K562 (cell line): ENCODE measurements around the gene PIGL. TPM values are rescaled to one million over a fixed set of nuclear protein-coding genes. Genes with fewer than 3 reads are reported as not detected.
A peak's percentile ranks its signal among the peaks of the same experiment; 100 is the strongest.

ENCODE experiments used
- CUX1 ChIP-seq: fragments of 200-800 bp; sonication (Bioruptor generic); IDR thresholded peaks from 2 replicates; pipeline ENCODE4 v1.6.1; 2016; ENCODE audit warnings: missing genetic modification characterization, missing compliant biosample characterization
- ELF2 ChIP-seq: fragments of 250-450 bp; sonication (Bioruptor Pico); IDR thresholded peaks from 2 replicates; pipeline ENCODE4 v1.5.0; 2021; ENCODE audit warnings: mild to moderate bottlenecking
- FOXA1 ChIP-seq: fragments of 450-650 bp; IDR thresholded peaks from 2 replicates; pipeline ENCODE4 v1.6.1; 2016; ENCODE audit warnings: mild to moderate bottlenecking, borderline replicate concordance
- HLTF ChIP-seq: fragments of 450-650 bp; IDR thresholded peaks from 2 replicates; pipeline ENCODE4 v1.6.1; 2016
- NR2F6 ChIP-seq: fragments of 450-650 bp; formaldehyde crosslinking; IDR thresholded peaks from 2 replicates; pipeline ENCODE4 v1.4.0; 2020; ENCODE audit warnings: mild to moderate bottlenecking
- RNF2 ChIP-seq: sonication (generic); IDR thresholded peaks from 2 replicates; pipeline ENCODE4 v1.6.1; 2016
- TEAD1 ChIP-seq, 2 experiments: fragments of 450-650 bp in 1 of 2; sonication (generic) in 1 of 2; formaldehyde crosslinking; IDR thresholded peaks; 2 replicates each; pipeline versions ENCODE4 v1.4.0 to v1.8.0; 2020 to 2022; ENCODE audit warnings: mild to moderate bottlenecking in 2 of 2, missing genetic modification reagents in 1 of 2
- ZFPM2 ChIP-seq: fragments of 250-450 bp; sonication (Bioruptor Pico); IDR thresholded peaks from 2 replicates; pipeline ENCODE4 v1.5.1; 2022; ENCODE audit warnings: mild to moderate bottlenecking
- ZNF121 ChIP-seq: sonication (generic); formaldehyde crosslinking; conservative IDR thresholded peaks from 2 replicates; pipeline ENCODE4 v1.8.0; 2022; ENCODE audit warnings: missing genetic modification reagents
- polyA plus RNA-seq, 8 experiments: library from polyadenylated mRNA; depleted of rRNA in 4 of 8; stranded (reverse) in 5 of 8; unstranded in 3 of 8; fragments of >200 nt; fragmentation: Nextera tagmentation in 2 of 8; fragmentation: Illumina TruSeq in 1 of 8; extraction: Ambion mirVana in 2 of 8; extraction: Trizol in 1 of 8; gene quantifications; 2 replicates each; pipeline versions ENCODE4 v1.2.1 to v1.2.3, GENCODE V29; 2011 to 2014; ENCODE audit warnings: inconsistent platforms in 1 of 8, missing spikeins in 1 of 8
- total RNA-seq, 7 experiments: library from RNA; depleted of rRNA in 6 of 7; stranded (reverse); fragments of >200 nt in 6 of 7; fragmentation: Illumina TruSeq in 2 of 7; extraction: Trizol in 2 of 7; gene quantifications; 2 replicates each; pipeline versions ENCODE4 v1.2.1 to v1.2.3, GENCODE V29; 2011 to 2021; ENCODE audit warnings: low replicate concordance in 1 of 7
- TF ChIP-seq, protein P1 (sequence below): fragments of 450-650 bp; conservative IDR thresholded peaks from 2 replicates; pipeline ENCODE4 v1.6.1; 2016; ENCODE audit warnings: missing genetic modification characterization, low read depth, mild to moderate bottlenecking, control low read depth, missing compliant biosample characterization
- TF ChIP-seq, protein P2 (sequence below), 2 experiments: fragments of 450-650 bp; IDR thresholded peaks; 2 replicates each; pipeline ENCODE4 v1.6.1; 2016; ENCODE audit warnings: mild to moderate bottlenecking in 2 of 2, borderline replicate concordance in 1 of 2, low read depth in 1 of 2, moderate library complexity in 1 of 2
- TF ChIP-seq, protein P3 (sequence below): fragments of 250-450 bp; sonication (Bioruptor Pico); IDR thresholded peaks from 2 replicates; pipeline ENCODE4 v1.5.0; 2021

Gene PIGL
- total and polyA plus RNA-seq, 9 of the 15 experiments (the other 6 are each of a cell fraction or from before 2014, with no cell fraction given), result 19.9 to 55.3 (median 29.6) TPM

GRCh38 chr17:16217002-16217635 lies at the start of gene PIGL (continued):
- no peak for TF ChIP-seq CUX1 (CRISPR knock-in tag)
- no peak for TF ChIP-seq NR2F6 (CRISPR knock-in tag)
- TF ChIP-seq, protein P1, sequence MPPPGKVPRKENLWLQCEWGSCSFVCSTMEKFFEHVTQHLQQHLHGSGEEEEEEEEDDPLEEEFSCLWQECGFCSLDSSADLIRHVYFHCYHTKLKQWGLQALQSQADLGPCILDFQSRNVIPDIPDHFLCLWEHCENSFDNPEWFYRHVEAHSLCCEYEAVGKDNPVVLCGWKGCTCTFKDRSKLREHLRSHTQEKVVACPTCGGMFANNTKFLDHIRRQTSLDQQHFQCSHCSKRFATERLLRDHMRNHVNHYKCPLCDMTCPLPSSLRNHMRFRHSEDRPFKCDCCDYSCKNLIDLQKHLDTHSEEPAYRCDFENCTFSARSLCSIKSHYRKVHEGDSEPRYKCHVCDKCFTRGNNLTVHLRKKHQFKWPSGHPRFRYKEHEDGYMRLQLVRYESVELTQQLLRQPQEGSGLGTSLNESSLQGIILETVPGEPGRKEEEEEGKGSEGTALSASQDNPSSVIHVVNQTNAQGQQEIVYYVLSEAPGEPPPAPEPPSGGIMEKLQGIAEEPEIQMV, result no peak
- TF ChIP-seq ZNF121, result no peak
- TF ChIP-seq RNF2, result peak; percentile 78
- TF ChIP-seq, protein P2, sequence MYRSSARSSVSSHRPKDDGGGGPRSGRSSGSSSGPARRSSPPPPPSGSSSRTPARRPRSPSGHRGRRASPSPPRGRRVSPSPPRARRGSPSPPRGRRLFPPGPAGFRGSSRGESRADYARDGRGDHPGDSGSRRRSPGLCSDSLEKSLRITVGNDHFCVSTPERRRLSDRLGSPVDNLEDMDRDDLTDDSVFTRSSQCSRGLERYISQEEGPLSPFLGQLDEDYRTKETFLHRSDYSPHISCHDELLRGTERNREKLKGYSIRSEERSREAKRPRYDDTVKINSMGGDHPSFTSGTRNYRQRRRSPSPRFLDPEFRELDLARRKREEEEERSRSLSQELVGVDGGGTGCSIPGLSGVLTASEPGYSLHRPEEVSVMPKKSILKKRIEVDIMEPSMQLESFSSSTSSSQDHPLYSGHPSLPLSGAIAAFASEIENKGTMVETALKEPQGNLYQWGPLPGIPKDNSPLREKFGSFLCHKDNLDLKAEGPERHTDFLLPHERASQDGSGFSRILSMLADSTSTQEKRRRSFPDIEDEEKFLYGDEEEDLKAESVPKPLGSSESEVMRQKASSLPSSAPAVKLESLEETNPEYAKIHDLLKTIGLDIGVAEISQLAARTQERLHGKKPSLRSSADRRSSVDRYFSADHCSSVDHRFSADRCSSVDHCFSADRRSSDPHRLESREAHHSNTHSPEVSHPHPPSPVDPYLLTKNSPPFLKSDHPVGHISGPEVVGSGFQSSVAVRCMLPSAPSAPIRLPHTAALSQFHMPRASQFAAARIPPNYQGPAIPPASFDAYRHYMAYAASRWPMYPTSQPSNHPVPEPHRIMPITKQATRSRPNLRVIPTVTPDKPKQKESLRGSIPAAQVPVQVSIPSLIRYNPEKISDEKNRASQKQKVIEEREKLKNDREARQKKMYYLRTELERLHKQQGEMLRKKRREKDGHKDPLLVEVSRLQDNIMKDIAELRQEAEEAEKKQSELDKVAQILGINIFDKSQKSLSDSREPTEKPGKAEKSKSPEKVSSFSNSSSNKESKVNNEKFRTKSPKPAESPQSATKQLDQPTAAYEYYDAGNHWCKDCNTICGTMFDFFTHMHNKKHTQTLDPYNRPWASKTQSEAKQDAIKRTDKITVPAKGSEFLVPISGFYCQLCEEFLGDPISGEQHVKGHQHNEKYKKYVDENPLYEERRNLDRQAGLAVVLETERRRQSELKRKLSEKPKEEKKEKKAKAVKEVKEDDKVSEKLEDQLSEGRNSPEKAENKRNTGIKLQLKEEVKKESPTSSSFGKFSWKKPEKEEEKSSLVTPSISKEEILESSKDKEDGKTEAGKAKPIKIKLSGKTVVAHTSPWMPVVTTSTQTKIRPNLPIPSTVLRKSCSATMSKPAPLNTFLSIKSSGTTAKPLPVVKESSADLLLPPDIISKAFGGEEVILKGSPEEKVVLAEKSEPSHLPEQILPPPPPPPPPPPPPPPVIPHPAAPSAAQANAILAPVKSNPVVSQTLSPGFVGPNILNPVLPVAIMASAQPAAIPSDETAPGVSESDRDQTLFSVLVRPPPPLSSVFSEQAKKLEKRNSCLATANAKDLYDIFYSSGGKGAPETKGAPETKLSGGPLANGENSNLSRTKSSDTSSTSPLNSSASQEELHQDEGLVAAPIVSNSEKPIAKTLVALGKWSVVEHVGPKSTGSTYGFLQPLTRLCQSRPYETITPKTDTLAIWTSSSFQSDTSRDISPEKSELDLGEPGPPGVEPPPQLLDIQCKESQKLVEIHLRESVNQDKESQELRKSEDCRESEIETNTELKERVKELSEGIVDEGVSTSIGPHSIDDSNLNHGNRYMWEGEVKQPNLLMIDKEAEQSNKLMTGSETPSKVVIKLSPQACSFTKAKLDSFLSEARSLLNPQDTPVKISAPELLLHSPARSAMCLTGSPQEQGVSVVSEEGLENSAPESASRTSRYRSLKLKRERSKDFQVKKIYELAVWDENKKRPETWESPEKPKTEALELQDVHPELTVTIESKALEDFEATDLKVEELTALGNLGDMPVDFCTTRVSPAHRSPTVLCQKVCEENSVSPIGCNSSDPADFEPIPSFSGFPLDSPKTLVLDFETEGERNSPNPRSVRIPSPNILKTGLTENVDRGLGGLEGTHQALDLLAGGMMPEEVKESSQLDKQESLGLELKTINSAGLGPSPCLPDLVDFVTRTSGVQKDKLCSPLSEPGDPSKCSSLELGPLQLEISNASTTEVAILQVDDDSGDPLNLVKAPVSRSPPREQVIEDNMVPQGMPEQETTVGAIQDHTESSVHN (IDR thresholded peaks at IDR 0.05; ENCODE audit: borderline replicate concordance in 1 of 2, low read depth in 1 of 2), result no peak
- TF ChIP-seq FOXA1, result no peak
- TF ChIP-seq ELF2 (CRISPR knock-in tag), result peak; percentile 59; the same call in 1 of the 2 replicates
- no peak for TF ChIP-seq ZFPM2 (CRISPR knock-in tag)
- no peak for TF ChIP-seq HLTF
- TF ChIP-seq TEAD1 (CRISPR knock-in tag; IDR thresholded peaks at IDR 0.05), result peak; percentile 48 to 72; a peak in 1 of 4 replicates
- TF ChIP-seq, protein P3, sequence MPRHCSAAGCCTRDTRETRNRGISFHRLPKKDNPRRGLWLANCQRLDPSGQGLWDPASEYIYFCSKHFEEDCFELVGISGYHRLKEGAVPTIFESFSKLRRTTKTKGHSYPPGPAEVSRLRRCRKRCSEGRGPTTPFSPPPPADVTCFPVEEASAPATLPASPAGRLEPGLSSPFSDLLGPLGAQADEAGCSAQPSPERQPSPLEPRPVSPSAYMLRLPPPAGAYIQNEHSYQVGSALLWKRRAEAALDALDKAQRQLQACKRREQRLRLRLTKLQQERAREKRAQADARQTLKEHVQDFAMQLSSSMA (CRISPR knock-in tag), result no peak
